ENCODE data around the gene NRGN.

NRGN gene

GRCh38 chr11:124749912-124750311 lies 10.2 kb downstream of the NRGN start:
- H3K36me3 ChIP-seq (ENCODE audit: control insufficient read depth, insufficient read depth, low read length), result peaks cover 2% of the 10 kb centered on the region; the same call in 1 of the 2 replicates
- DNase-seq (ENCODE audit: extremely low read depth, insufficient read length), result no peak
- TF ChIP-seq CTCF (IDR thresholded peaks at IDR 0.05; ENCODE audit: insufficient read depth, low read length, poor library complexity, severe bottlenecking), result no peak
- no peak overlapping the region for H3K4me3 ChIP-seq (replicated peaks; ENCODE audit: low read depth, low read length)
- H3K27me3 ChIP-seq (replicated peaks; ENCODE audit: control insufficient read depth, insufficient read depth, low read length), result no peaks in the 10 kb centered on the region

GRCh38 chr11:124751391-124751740 lies 11.6 kb downstream of the NRGN start:
- no peaks in the 10 kb centered on the region for H3K27me3 ChIP-seq (replicated peaks; ENCODE audit: control insufficient read depth, insufficient read depth, low read length)
- TF ChIP-seq CTCF (IDR thresholded peaks at IDR 0.05; ENCODE audit: insufficient read depth, low read length, poor library complexity, severe bottlenecking), result no peak
- no peak overlapping the region for H3K4me3 ChIP-seq (replicated peaks; ENCODE audit: low read depth, low read length)
- no peak for DNase-seq (ENCODE audit: extremely low read depth, insufficient read length)
- peaks cover 4% of the 10 kb centered on the region; the same call in 1 of the 2 replicates for H3K36me3 ChIP-seq (ENCODE audit: control insufficient read depth, insufficient read depth, low read length)

- H3K27me3 ChIP-seq (replicated peaks; ENCODE audit: control insufficient read depth, insufficient read depth, low read length), result no peaks in the 10 kb centered on the region
- no peak for DNase-seq (ENCODE audit: extremely low read depth, insufficient read length)
- H3K4me3 ChIP-seq (replicated peaks; ENCODE audit: low read depth, low read length), result no peak within 1 kb of the TSS
- H3K36me3 ChIP-seq (ENCODE audit: control insufficient read depth, insufficient read depth, low read length), result peaks cover 4% of the 10 kb centered on the region; the same call in 1 of the 2 replicates
- TF ChIP-seq CTCF (IDR thresholded peaks at IDR 0.05; ENCODE audit: insufficient read depth, low read length, poor library complexity, severe bottlenecking), result no peak
These were observed 12.2 kb downstream of the NRGN start, which contains the start of gene VSIG2 for GRCh38 chr11:124751741-124752470. VSIG2 (minus strand) TSS chr11:124752255; CDS start chr11:124752137, 118 bp downstream.

- no peak overlapping the region for H3K4me3 ChIP-seq (replicated peaks; ENCODE audit: low read depth, low read length)
- H3K27me3 ChIP-seq (replicated peaks; ENCODE audit: control insufficient read depth, insufficient read depth, low read length), result no peaks in the 10 kb centered on the region
- no peak for DNase-seq (ENCODE audit: extremely low read depth, insufficient read length)
- H3K36me3 ChIP-seq (ENCODE audit: control insufficient read depth, insufficient read depth, low read length), result peaks cover 4% of the 10 kb centered on the region; the same call in 1 of the 2 replicates
- no peak for TF ChIP-seq CTCF (IDR thresholded peaks at IDR 0.05; ENCODE audit: insufficient read depth, low read length, poor library complexity, severe bottlenecking)
These were observed 12.8 kb downstream of the NRGN start for GRCh38 chr11:124752471-124753102.

- Histone ChIP-seq H3K4me3 (replicated peaks; ENCODE audit: low read depth, low read length) (no peak overlapping the region), H3K27me3 (replicated peaks; ENCODE audit: control insufficient read depth, insufficient read depth, low read length) (no peaks in the 10 kb centered on the region), H3K36me3 (ENCODE audit: control insufficient read depth, insufficient read depth, low read length) (peaks cover 4% of the 10 kb centered on the region; the same call in 1 of the 2 replicates)
- no peak for TF ChIP-seq CTCF (IDR thresholded peaks at IDR 0.05; ENCODE audit: insufficient read depth, low read length, poor library complexity, severe bottlenecking)
- DNase-seq (ENCODE audit: extremely low read depth, insufficient read length), result no peak
These were observed 13.5 kb downstream of the NRGN start for GRCh38 chr11:124753205-124753604.

All from GM06990 (cell line).